Amniotic epithelial cell (primary cell): ENCODE results near the gene MPZL3.

Experiments
- DNase-seq: peaks from one replicate; pipeline ENCODE4 v3.0.0-alpha.2; 2010; ENCODE audit warnings: low read depth

MPZL3 gene

GRCh38 chr11:118264569-118265465 is 12.7 kb upstream of the MPZL3 start:
- DNase-seq = no peak

GRCh38 chr11:118263695-118264568 is 11.8 kb upstream of the MPZL3 start, which contains the start of gene MPZL2:
MPZL2 (minus strand) TSS chr11:118264297; CDS start chr11:118264153, 144 bp downstream.
- DNase-seq = no peak

GRCh38 chr11:118263112-118263511 is 10.9 kb upstream of the MPZL3 start:
- DNase-seq = no peak

- DNase-seq = no peak
Observed at GRCh38 chr11:118260353-118260752, 8.2 kb upstream of the MPZL3 start.

- DNase-seq = no peak
Observed at GRCh38 chr11:118259138-118259537, 7.0 kb upstream of the MPZL3 start.

- DNase-seq = no peak
Observed at GRCh38 chr11:118258410-118258809, 6.2 kb upstream of the MPZL3 start.

- no peak for DNase-seq
Observed at GRCh38 chr11:118252688-118253087, 523 bp upstream of the MPZL3 start.

GRCh38 chr11:118247041-118247440 is 5.1 kb downstream of the MPZL3 start:
- no peak for DNase-seq

- DNase-seq = no peak
Observed at GRCh38 chr11:118245936-118246562, 6.1 kb downstream of the MPZL3 start.

- no peak for DNase-seq
Observed at GRCh38 chr11:118243993-118244762, 8.0 kb downstream of the MPZL3 start.

GRCh38 chr11:118243161-118243560 is 9.0 kb downstream of the MPZL3 start:
- DNase-seq = no peak

- no peak for DNase-seq
Observed at GRCh38 chr11:118241764-118242098, 10.4 kb downstream of the MPZL3 start.

- peak; percentile 60 for DNase-seq
Observed at GRCh38 chr11:118240999-118241763, 11.0 kb downstream of the MPZL3 start.

GRCh38 chr11:118239509-118240205 is 12.5 kb downstream of the MPZL3 start:
- no peak for DNase-seq

- no peak for DNase-seq
Observed at GRCh38 chr11:118238929-118239328, 13.2 kb downstream of the MPZL3 start.

GRCh38 chr11:118238421-118238820 is 13.7 kb downstream of the MPZL3 start:
- DNase-seq = no peak

GRCh38 chr11:118236170-118236569 is 16.0 kb downstream of the MPZL3 start:
- no peak for DNase-seq

- no peak for DNase-seq
Observed at GRCh38 chr11:118234833-118235232, 17.3 kb downstream of the MPZL3 start.

- DNase-seq = no peak
Observed at GRCh38 chr11:118233850-118234249, 18.3 kb downstream of the MPZL3 start.

- no peak for DNase-seq
Observed at GRCh38 chr11:118233377-118233776, 18.8 kb downstream of the MPZL3 start.
